GM12891 (cell line): ENCODE measurements around the gene GLOD4.
"Not testable (repeated sequence)": the region's sequence is repeated elsewhere in the genome, so short reads cannot be mapped to it uniquely, and the experiment has no call there.

Source experiments
- DNase-seq: peaks from one replicate; pipeline ENCODE4 v3.0.0; 2011; ENCODE audit warnings: low spot score; ENCODE audit not compliant: insufficient read length
- FAIRE-seq: peaks from 2 replicates; lab custom pipeline; 2011; peaks lifted over from hg19 to GRCh38; lab: Jason Lieb, UNC
- PAX5 ChIP-seq: IDR thresholded peaks from 2 replicates; pipeline ENCODE4 v1.6.1; 2011; ENCODE audit warnings: low read length, moderate library complexity, mild to moderate bottlenecking; ENCODE audit not compliant: insufficient read depth, severe bottlenecking
- POLR2A ChIP-seq: IDR thresholded peaks from 2 replicates; pipeline ENCODE4 v1.6.1; 2011; ENCODE audit warnings: low read depth, low read length, control low read depth
- POLR2AphosphoS5 ChIP-seq: IDR thresholded peaks from 2 replicates; pipeline ENCODE4 v1.6.1; 2011; ENCODE audit warnings: low read depth, low read length, control low read depth
- POU2F2 ChIP-seq: IDR thresholded peaks from 2 replicates; pipeline ENCODE4 v1.6.1; 2011; ENCODE audit warnings: low read depth, mild to moderate bottlenecking, control low read depth, low read length, moderate library complexity
- SPI1 ChIP-seq: IDR thresholded peaks from 2 replicates; pipeline ENCODE4 v1.6.1; 2011; ENCODE audit warnings: low read depth, low read length, control low read depth
- TAF1 ChIP-seq: IDR thresholded peaks from 2 replicates; pipeline ENCODE4 v1.6.1; 2011; ENCODE audit warnings: low read depth, low read length, control low read depth

GLOD4 gene

GRCh38 chr17:752620-753219, 29.4 kb downstream of the GLOD4 start:
- no peak for TF ChIP-seq PAX5
- no peak for TF ChIP-seq POLR2AphosphoS5
- no peak for TF ChIP-seq SPI1
- no peak for TF ChIP-seq TAF1
- TF ChIP-seq POLR2A: no peak
- TF ChIP-seq POU2F2: no peak
- DNase-seq: peak; percentile 70
- FAIRE-seq: peak; percentile 28

GRCh38 chr17:752002-752619, 30.0 kb downstream of the GLOD4 start, which contains the start of gene GEMIN4:
TSS of gene GEMIN4 (minus strand) at chr17:752264. CDS start at chr17:752142, 122 bp downstream.
- TF ChIP-seq POLR2AphosphoS5: peak; percentile 71
- no peak for TF ChIP-seq PAX5
- TF ChIP-seq SPI1: no peak
- peak; percentile 63; the same call in 1 of the 2 replicates for TF ChIP-seq TAF1
- no peak for TF ChIP-seq POU2F2
- peak; percentile 73 for TF ChIP-seq POLR2A
- DNase-seq (peak; percentile 96), FAIRE-seq (peak; percentile 99)

GRCh38 chr17:751269-752001, 30.6 kb downstream of the GLOD4 start:
- FAIRE-seq: peak; percentile 62
- peak; percentile 34; the same call in 1 of the 2 replicates for TF ChIP-seq TAF1
- no peak for TF ChIP-seq POLR2A
- peak; percentile 48 for DNase-seq

- TF ChIP-seq POU2F2: no peak
- TF ChIP-seq POLR2AphosphoS5: no peak
- no peak for TF ChIP-seq SPI1
- TF ChIP-seq PAX5: no peak
- TF ChIP-seq POLR2A: no peak
- TF ChIP-seq TAF1: no peak
- FAIRE-seq: no peak
- no peak for DNase-seq
These were observed 31.5 kb downstream of the GLOD4 start for GRCh38 chr17:750431-751037.

GRCh38 chr17:749359-749758, 32.7 kb downstream of the GLOD4 start:
- FAIRE-seq: peak; percentile 45
- DNase-seq: not testable (repeated sequence)

GRCh38 chr17:748604-749003, 33.5 kb downstream of the GLOD4 start:
- peak; percentile 87 for FAIRE-seq
- not testable (repeated sequence) for DNase-seq

- TF ChIP-seq POLR2A (peak; percentile 27; the same call in 1 of the 2 replicates), SPI1 (no peak), PAX5 (no peak), POU2F2 (no peak), POLR2AphosphoS5 (no peak)
These were observed 35.1 kb downstream of the GLOD4 start for GRCh38 chr17:746783-747629.

GRCh38 chr17:746181-746580, 35.9 kb downstream of the GLOD4 start:
- FAIRE-seq (no peak), DNase-seq (no peak)
- TF ChIP-seq PAX5 (no peak), POLR2A (no peak), POU2F2 (no peak), SPI1 (no peak), POLR2AphosphoS5 (no peak), TAF1 (no peak)

More at GRCh38 chr17:746783-747629, 35.1 kb downstream of the GLOD4 start:
- FAIRE-seq (no peak), DNase-seq (no peak)

- DNase-seq: no peak
- no peak for FAIRE-seq
These were observed 36.7 kb downstream of the GLOD4 start for GRCh38 chr17:745406-745805.

More at GRCh38 chr17:745406-745805, 36.7 kb downstream of the GLOD4 start:
- TF ChIP-seq POLR2A (no peak), TAF1 (no peak), PAX5 (no peak), SPI1 (no peak), POU2F2 (no peak), POLR2AphosphoS5 (no peak)
